ENCODE data around the gene CD27.

DNA sequence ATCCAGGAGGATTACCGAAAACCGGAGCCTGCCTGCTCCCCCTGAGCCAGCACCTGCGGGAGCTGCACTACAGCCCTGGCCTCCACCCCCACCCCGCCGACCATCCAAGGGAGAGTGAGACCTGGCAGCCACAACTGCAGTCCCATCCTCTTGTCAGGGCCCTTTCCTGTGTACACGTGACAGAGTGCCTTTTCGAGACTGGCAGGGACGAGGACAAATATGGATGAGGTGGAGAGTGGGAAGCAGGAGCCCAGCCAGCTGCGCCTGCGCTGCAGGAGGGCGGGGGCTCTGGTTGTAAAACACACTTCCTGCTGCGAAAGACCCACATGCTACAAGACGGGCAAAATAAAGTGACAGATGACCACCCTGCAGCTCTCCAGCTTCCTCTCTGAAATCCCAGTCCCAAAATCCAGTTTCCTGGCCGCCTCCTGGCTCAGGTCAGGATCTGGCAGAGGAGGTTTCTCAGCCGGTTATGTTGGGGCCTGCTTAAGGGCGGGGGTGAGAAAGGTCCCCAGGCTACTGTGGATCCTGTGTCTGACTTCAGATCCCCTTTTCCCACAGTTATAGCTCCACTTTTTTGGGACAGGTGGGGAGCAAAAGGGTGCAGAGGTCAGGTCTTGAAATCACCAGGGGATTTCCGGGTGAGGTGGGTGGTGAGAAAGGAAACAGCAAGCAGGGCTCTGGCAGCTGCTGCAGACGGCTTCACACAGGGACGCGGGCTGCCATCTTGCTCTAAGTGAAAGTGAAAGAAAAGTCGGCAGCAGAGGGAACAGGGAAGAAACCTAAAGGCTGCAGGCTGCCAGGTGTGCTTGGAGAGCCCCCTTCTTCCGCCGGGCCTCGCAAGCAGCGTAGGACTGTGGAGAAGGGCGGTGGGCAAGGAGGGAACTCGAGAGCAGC is 6.8 kb downstream of the CD27 start, which contains the start of gene TAPBPL:
- TF ChIP-seq, protein P1, sequence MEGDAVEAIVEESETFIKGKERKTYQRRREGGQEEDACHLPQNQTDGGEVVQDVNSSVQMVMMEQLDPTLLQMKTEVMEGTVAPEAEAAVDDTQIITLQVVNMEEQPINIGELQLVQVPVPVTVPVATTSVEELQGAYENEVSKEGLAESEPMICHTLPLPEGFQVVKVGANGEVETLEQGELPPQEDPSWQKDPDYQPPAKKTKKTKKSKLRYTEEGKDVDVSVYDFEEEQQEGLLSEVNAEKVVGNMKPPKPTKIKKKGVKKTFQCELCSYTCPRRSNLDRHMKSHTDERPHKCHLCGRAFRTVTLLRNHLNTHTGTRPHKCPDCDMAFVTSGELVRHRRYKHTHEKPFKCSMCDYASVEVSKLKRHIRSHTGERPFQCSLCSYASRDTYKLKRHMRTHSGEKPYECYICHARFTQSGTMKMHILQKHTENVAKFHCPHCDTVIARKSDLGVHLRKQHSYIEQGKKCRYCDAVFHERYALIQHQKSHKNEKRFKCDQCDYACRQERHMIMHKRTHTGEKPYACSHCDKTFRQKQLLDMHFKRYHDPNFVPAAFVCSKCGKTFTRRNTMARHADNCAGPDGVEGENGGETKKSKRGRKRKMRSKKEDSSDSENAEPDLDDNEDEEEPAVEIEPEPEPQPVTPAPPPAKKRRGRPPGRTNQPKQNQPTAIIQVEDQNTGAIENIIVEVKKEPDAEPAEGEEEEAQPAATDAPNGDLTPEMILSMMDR (tag by site-specific recombination; IDR thresholded peaks at IDR 0.05): no peak
- TF ChIP-seq KLF10 (tag by site-specific recombination; IDR thresholded peaks at IDR 0.05) (no peak), ZNF16 (tag by site-specific recombination; IDR thresholded peaks at IDR 0.05; ENCODE audit: low read depth) (no peak), ZBTB49 (tag by site-specific recombination; IDR thresholded peaks at IDR 0.05; ENCODE audit: low read depth) (no peak)
